ENCODE measurements around the gene WFS1. TPM values are rescaled to one million over a fixed set of nuclear protein-coding genes. Genes with fewer than 3 reads are reported as not detected.

Gene WFS1
- total RNA-seq, 4 donors from 2014 or later: 35.9 to 91.3 (median 38.2) TPM

DNA sequence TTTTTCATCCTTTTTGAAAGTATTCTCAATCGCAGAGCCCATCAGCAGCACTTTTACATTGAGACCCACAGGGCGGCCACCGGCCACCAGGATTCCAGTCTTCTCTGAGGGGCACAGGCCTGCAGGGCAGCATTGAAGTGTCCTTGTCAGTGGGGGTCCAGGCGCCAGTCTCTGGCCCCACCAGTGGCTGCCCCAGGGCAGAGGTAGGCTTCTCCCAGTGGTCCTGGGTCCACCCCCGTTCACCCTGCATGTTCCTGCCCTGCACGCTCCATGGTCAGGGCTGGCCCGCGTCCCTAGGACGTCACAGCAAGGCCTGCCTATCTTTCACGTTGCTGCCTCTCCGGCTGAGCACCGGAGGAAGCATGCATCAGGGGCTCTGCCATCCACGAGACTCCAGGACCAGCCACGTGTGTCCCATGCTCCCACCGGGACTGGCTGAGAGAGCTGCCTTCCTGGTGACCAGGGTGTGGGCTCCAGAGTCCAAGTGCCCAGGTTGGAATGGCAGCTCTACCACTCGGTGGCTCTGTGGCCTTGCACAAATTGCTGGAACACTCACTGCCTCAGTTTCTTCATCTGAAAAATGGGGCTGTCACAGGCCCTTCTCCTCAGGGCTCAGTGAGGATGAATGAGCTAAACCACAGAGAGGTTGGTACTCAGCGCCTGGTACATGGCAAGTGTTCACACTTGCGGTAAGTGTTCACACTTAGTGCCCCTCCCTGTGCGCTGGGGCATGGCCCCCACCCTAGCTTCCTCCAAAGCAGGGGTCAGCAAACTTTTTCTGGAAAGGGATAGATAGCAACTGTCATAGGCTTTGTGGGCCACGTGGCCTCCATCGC lies 38.6 kb upstream of the WFS1 start:
- TF ChIP-seq, protein P1, sequence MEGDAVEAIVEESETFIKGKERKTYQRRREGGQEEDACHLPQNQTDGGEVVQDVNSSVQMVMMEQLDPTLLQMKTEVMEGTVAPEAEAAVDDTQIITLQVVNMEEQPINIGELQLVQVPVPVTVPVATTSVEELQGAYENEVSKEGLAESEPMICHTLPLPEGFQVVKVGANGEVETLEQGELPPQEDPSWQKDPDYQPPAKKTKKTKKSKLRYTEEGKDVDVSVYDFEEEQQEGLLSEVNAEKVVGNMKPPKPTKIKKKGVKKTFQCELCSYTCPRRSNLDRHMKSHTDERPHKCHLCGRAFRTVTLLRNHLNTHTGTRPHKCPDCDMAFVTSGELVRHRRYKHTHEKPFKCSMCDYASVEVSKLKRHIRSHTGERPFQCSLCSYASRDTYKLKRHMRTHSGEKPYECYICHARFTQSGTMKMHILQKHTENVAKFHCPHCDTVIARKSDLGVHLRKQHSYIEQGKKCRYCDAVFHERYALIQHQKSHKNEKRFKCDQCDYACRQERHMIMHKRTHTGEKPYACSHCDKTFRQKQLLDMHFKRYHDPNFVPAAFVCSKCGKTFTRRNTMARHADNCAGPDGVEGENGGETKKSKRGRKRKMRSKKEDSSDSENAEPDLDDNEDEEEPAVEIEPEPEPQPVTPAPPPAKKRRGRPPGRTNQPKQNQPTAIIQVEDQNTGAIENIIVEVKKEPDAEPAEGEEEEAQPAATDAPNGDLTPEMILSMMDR (IDR thresholded peaks at IDR 0.05): no peak
- no peak for ATAC-seq (ENCODE audit: low FRiP score)
- DNase-seq (ENCODE audit: low spot score): no peak

DNA sequence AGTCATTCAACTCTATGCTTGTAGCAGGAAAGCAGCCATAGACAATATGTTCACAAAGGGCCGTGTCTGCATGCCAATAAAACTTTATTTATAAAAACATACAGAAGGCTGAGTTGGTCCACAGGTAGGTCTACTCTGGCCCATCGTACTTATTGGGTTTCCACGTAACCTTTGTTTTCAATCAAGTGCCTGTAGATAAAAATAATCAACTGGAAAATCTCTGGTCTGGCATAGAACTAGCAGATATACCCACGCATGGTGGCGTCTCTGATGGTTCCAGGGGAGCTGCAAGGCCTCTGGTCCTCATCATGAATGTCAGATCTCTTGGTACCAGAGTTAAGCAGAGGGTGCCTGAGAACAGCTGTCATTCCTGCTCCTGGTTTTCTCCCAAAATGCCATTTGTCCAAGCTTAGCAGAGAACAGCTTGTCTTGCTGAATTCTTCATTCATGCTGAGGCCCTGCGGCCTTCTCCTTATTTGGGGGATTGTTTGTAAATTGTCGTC lies 37.9 kb upstream of the WFS1 start:
- TF ChIP-seq, protein P1 (IDR thresholded peaks at IDR 0.05): no peak
- ATAC-seq (ENCODE audit: low FRiP score) (no peak), DNase-seq (ENCODE audit: low spot score) (no peak)

DNA sequence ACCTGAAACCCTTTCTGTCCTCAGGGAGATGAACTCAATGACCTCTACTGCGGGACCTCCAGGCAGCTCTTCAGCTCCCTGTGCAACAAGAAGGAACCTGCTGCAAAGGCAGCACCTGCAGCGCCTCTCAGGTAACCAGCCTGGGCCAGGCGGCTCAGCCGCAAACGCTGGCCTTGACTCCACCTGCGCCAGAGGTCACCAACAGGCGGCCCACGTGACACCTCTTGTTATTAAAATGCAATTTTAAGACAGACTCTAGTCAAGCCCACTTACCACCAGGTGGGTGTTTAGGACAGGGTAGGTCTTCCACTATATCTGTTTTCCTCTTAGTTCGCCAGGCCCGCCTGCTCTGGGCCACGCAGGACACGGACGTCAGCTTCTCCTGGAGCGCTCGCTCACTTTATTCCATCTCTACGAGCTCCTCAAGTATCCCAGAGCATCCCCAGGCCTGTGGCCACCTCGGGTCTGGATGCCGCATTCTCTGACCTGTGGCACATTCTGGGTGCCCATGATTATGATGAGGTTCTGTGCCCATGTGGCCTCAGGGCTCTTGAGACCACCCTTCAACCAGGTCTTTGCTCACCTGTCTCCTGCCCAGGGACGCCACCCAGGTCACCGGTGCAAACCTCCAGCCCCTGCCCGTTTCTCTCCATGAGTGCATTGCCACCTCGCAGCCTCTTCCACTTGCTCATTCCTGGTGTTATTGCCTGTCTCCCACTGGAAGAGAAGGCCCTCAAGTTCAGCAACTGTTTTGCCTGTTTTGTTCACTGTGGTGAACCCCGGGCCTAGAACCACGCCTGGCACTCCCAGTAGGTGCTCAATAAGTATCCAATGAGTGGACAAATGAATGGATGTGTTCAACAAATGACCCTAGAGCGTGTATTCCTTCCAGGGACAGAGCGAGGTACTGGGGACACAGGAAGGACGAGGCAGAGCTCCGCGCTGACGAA lies 36.5 kb upstream of the WFS1 start:
- TF ChIP-seq, protein P1 (IDR thresholded peaks at IDR 0.05): no peak
- ATAC-seq (ENCODE audit: low FRiP score) (no peak), DNase-seq (ENCODE audit: low spot score) (no peak)

DNA sequence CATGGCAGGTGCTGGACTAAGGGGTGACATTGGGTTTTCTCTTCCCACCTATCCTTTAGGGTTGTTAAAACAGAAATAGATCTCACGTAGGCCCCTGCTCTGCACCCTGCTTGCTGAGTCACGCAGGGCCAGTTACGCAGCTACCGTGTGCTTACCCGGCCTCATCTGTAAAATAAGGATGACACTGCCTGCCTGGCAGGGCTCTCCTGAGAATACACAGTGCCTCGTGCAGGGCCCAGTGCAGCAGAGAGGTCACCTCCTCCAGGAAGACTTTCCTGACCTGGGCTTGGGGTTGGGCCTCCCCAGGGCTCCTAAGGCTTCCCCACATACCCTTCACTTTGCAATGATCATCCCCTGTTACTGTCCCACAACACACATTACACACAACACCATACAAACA lies 35.7 kb upstream of the WFS1 start:
- ATAC-seq (ENCODE audit: low FRiP score) (no peak), DNase-seq (ENCODE audit: low spot score) (no peak)
- TF ChIP-seq, protein P1 (IDR thresholded peaks at IDR 0.05): no peak

DNA sequence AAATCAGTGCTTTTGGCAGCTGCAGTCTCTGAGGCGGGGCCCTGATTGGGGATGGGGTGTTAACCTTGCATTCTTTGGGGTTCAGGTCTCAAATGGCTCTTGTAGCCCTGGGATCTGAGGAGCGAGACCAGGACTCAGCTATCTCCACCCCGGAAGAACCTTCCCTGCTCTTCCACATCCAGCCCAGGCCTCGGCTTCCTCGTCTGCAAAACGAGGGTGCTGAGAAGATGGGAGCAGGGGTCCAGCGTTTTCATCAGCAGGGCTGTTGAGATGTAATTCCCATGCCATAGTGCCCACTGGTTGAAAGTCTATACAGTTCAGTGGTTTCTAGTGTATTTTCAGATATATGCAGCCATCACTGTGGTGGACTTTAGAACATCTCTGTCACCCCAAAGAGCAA lies 34.6 kb upstream of the WFS1 start:
- TF ChIP-seq, protein P1 (IDR thresholded peaks at IDR 0.05): no peak
- DNase-seq (ENCODE audit: low spot score): no peak
- ATAC-seq (ENCODE audit: low FRiP score): no peak

DNA sequence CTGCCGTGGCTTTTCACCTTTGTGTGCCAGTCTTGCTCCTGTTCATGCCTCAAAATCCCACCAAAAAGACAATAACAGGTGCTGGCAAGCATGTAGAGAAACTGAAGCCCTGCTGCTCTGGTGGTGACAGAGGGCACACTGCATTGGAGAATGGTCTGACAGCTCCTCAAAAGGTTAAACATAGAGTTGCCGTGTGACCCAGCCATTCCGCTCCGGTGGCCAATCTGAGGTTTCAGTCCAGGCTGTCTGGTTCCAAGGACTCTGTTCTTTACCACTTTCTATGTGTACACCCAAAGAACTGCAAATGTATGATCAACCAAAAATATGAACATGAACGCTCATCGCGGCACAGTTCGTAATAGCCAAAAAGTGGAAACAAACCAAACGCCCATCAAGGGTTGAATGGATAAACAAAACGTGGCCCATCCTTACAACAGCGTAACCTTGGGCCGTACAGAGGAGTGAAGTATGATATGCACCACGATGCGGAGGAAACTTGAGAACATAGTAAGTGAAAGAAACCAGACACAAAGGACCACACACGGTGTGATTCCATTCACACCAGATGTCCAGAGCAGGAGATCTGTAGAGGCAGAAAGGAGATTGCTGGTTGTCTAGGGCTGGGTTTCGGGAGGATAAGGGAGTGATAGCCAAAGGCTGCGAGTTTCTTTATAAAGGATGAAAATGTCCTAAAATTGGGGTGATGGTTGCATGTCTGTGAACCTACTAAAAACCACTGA lies 33.6 kb upstream of the WFS1 start:
- no peak for DNase-seq (ENCODE audit: low spot score)
- TF ChIP-seq, protein P1 (IDR thresholded peaks at IDR 0.05): no peak
- no peak for ATAC-seq (ENCODE audit: low FRiP score)

Data from omental fat pad (tissue), 4 donors.